CD8-positive, alpha-beta memory T cell (primary cell): ENCODE results near the gene ESRRA. TPM values are rescaled to one million over a fixed set of nuclear protein-coding genes. Genes with fewer than 3 reads are reported as not detected.

Source experiments
- polyA plus RNA-seq: library from polyadenylated mRNA; unstranded; fragments of 300-500 nt; fragmentation: Illumina TruSeq; gene quantifications from one replicate; pipeline ENCODE4 v1.2.3, GENCODE V29; 2021
- total RNA-seq, 2 experiments: library from RNA; stranded (reverse); gene quantifications; one replicate each; pipeline ENCODE4 v1.2.3, GENCODE V29; 2021

The ESRRA gene
- total and polyA plus RNA-seq, 3 experiments from 2014 or later: 11.9 to 54.3 (median 52.2) TPM

Other genes starting within 250 kb of the ESRRA start
- gene MACROD1, start 139.4 kb upstream of the ESRRA start, total RNA-seq: 10 to 100 TPM; 19.6 to 25.5 TPM
- 9.2 TPM for gene MACROD1, start 139.4 kb upstream of the ESRRA start, polyA plus RNA-seq
- 100 to 1,000 TPM; 457 to 461 TPM for gene STIP1, start 119.4 kb upstream of the ESRRA start, total RNA-seq
- 108 TPM for gene STIP1, start 119.4 kb upstream of the ESRRA start, polyA plus RNA-seq
- gene FERMT3, start 98.8 kb upstream of the ESRRA start, total RNA-seq: 100 to 1,000 TPM; 205 to 213 TPM
- gene FERMT3, start 98.8 kb upstream of the ESRRA start, polyA plus RNA-seq: 206 TPM
- 10 to 100 TPM; 28.3 to 31.5 TPM for gene TRPT1, start 79.3 kb upstream of the ESRRA start, total RNA-seq
- gene TRPT1, start 79.3 kb upstream of the ESRRA start, polyA plus RNA-seq: 47.6 TPM
- 10 to 100 TPM; 75.3 to 78.6 TPM for gene NUDT22, start 79.2 kb upstream of the ESRRA start, total RNA-seq
- 51.6 TPM for gene NUDT22, start 79.2 kb upstream of the ESRRA start, polyA plus RNA-seq
- gene DNAJC4, start 75.0 kb upstream of the ESRRA start, total RNA-seq: 10 to 100 TPM; 25.5 to 26.4 TPM
- 28.7 TPM for gene DNAJC4, start 75.0 kb upstream of the ESRRA start, polyA plus RNA-seq
- gene VEGFB, start 70.9 kb upstream of the ESRRA start, total RNA-seq: 10 to 100 TPM; 71.9 to 77.0 TPM
- gene VEGFB, start 70.9 kb upstream of the ESRRA start, polyA plus RNA-seq: 19.0 TPM
- 10 to 100 TPM; 27.9 to 28.4 TPM for gene FKBP2, start 64.4 kb upstream of the ESRRA start, total RNA-seq
- gene FKBP2, start 64.4 kb upstream of the ESRRA start, polyA plus RNA-seq: 124 TPM
- 100 to 1,000 TPM; 365 to 381 TPM for gene PPP1R14B, start 58.6 kb upstream of the ESRRA start, total RNA-seq
- gene PPP1R14B, start 58.6 kb upstream of the ESRRA start, polyA plus RNA-seq: 57.3 TPM
- gene PLCB3, start 54.0 kb upstream of the ESRRA start, total RNA-seq: 10 to 100 TPM; 12.5 to 13.6 TPM
- 0.47 TPM for gene PLCB3, start 54.0 kb upstream of the ESRRA start, polyA plus RNA-seq
- gene BAD, start 20.9 kb upstream of the ESRRA start, total RNA-seq: 10 to 100 TPM; 40.4 to 40.9 TPM
- gene BAD, start 20.9 kb upstream of the ESRRA start, polyA plus RNA-seq: 56.5 TPM
- 10 to 100 TPM; 64.2 to 65.0 TPM for gene GPR137, start 19.7 kb upstream of the ESRRA start, total RNA-seq
- gene GPR137, start 19.7 kb upstream of the ESRRA start, polyA plus RNA-seq: 9.1 TPM
- gene KCNK4, start 14.2 kb upstream of the ESRRA start, total RNA-seq: not detected
- gene KCNK4, start 14.2 kb upstream of the ESRRA start, polyA plus RNA-seq: not detected
- gene CATSPERZ, start 5.2 kb upstream of the ESRRA start, total RNA-seq: not detected
- not detected for gene CATSPERZ, start 5.2 kb upstream of the ESRRA start, polyA plus RNA-seq
- 100 to 1,000 TPM; 327 to 332 TPM for gene TRMT112, start 12.0 kb downstream of the ESRRA start, total RNA-seq
- gene TRMT112, start 12.0 kb downstream of the ESRRA start, polyA plus RNA-seq: 467 TPM
- 100 to 1,000 TPM; 114 to 126 TPM for gene PRDX5, start 12.6 kb downstream of the ESRRA start, total RNA-seq
- 170 TPM for gene PRDX5, start 12.6 kb downstream of the ESRRA start, polyA plus RNA-seq
- 100 to 1,000 TPM; 101 to 105 TPM for gene CCDC88B, start 34.7 kb downstream of the ESRRA start, total RNA-seq
- 45.6 TPM for gene CCDC88B, start 34.7 kb downstream of the ESRRA start, polyA plus RNA-seq
- gene RPS6KA4, start 53.6 kb downstream of the ESRRA start, total RNA-seq: 10 to 100 TPM; 38.0 to 39.0 TPM
- 15.9 TPM for gene RPS6KA4, start 53.6 kb downstream of the ESRRA start, polyA plus RNA-seq